CD4-positive, CD25-positive, alpha-beta regulatory T cell (primary cell): ENCODE measurements around the gene SPG7. TPM values are rescaled to one million over a fixed set of nuclear protein-coding genes. Genes with fewer than 3 reads are reported as not detected.
A peak's percentile ranks its signal among the peaks of the same experiment; 100 is the strongest.

Experiments used
- ATAC-seq, 2 donors: fragments of 150-1000 bp; cut with Tn5 transposase; one replicate each; pipeline ENCODE4 v1.10.0; 2021; ENCODE audit warnings: low read depth in 2 of 2, moderate number of reproducible peaks in 2 of 2, moderate library complexity in 1 of 2
- DNase-seq, 3 donors: peaks; one replicate each; pipeline versions ENCODE4 v3.0.0 to v3.0.0-alpha.2; 2012 to 2022; ENCODE audit warnings: mixed read lengths in 1 of 3
- H3K27ac ChIP-seq: one replicate; pipeline ENCODE4 v1.7.0; 2013; ENCODE audit warnings: mild to moderate bottlenecking, low read length; ENCODE audit not compliant: insufficient read depth, poor library complexity, severe bottlenecking
- H3K27me3 ChIP-seq: one replicate; pipeline ENCODE4 v1.7.0; 2013; ENCODE audit warnings: low read length; ENCODE audit not compliant: control insufficient read depth, insufficient read depth
- H3K36me3 ChIP-seq: one replicate; pipeline ENCODE4 v1.7.0; 2013; ENCODE audit warnings: mild to moderate bottlenecking, low read length, moderate library complexity; ENCODE audit not compliant: control insufficient read depth, insufficient read depth
- H3K4me1 ChIP-seq: 2 replicates; pipeline ENCODE4 v1.7.0; 2013; ENCODE audit warnings: mild to moderate bottlenecking, low read length; ENCODE audit not compliant: insufficient read depth, control insufficient read depth, poor library complexity, severe bottlenecking
- H3K4me3 ChIP-seq: one replicate; pipeline ENCODE4 v1.7.0; 2013; ENCODE audit warnings: low read depth, mild to moderate bottlenecking, low read length, moderate library complexity
- H3K9me3 ChIP-seq, 2 experiments: 1 replicate in 1 of 2; 2 replicates in 1 of 2; pipeline ENCODE4 v1.7.0; 2013; ENCODE audit warnings: low read length in 2 of 2, mild to moderate bottlenecking in 1 of 2, moderate library complexity in 1 of 2; ENCODE audit not compliant: control insufficient read depth in 2 of 2
- H3K27ac Mint-ChIP-seq, 3 donors: one replicate each; pipeline ENCODE4 v1.8.0; 2020 to 2022; ENCODE audit warnings: mild to moderate bottlenecking in 3 of 3, mixed read lengths in 3 of 3, moderate library complexity in 2 of 3
- H3K27me3 Mint-ChIP-seq: one replicate; pipeline ENCODE4 v1.8.0; 2022; ENCODE audit warnings: mild to moderate bottlenecking, mixed read lengths
- H3K36me3 Mint-ChIP-seq: one replicate; pipeline ENCODE4 v1.8.0; 2020; ENCODE audit warnings: mixed read lengths
- H3K4me1 Mint-ChIP-seq, 4 donors: one replicate each; pipeline ENCODE4 v1.8.0; 2020 to 2022; ENCODE audit warnings: mixed read lengths in 4 of 4, mild to moderate bottlenecking in 1 of 4
- H3K4me3 Mint-ChIP-seq, 4 donors: one replicate each; pipeline ENCODE4 v1.8.0; 2020 to 2022; ENCODE audit warnings: mild to moderate bottlenecking in 4 of 4, mixed read lengths in 4 of 4, moderate library complexity in 3 of 4
- H3K9me3 Mint-ChIP-seq, 7 donors: one replicate each; pipeline ENCODE4 v1.8.0; 2020 to 2022; ENCODE audit warnings: mixed read lengths in 7 of 7, mild to moderate bottlenecking in 3 of 7, moderate library complexity in 2 of 7
- polyA plus RNA-seq, 4 donors: library from polyadenylated mRNA; unstranded; fragments of 300-500 nt; fragmentation: Illumina TruSeq; gene quantifications; one replicate each; pipeline ENCODE4 v1.2.3, GENCODE V29; 2021
- total RNA-seq: library from RNA; stranded (reverse); gene quantifications from one replicate; pipeline ENCODE4 v1.2.3, GENCODE V29; 2022

The SPG7 gene
- total and polyA plus RNA-seq, 5 donors from 2014 or later: 34.4 to 184 (median 41.2) TPM

DNA sequence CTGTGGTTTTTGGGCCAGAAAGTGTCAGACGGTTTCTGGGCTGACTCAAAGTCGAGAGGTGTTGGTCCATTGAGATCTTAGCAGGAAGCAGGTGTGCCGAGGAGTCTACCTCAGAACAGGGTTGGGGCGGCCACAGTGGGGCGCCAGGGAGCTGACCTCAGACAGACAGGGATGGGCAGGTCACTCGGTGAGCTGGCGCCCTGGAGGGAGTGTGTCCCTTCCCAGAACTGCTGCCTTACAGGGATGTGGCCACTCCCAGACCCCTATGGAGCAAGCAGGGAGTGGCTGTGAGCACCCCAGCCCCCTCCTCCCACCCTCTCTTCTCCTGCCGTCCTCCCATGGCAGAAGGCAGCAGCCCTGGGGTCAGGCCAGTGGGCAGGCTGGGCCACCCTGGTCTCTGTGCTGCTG, 91.3 kb downstream of the SPG7 start:
- peak overlapping the region in 2 of 3 donors; percentile 51 to 58 for H3K27ac Mint-ChIP-seq
- DNase-seq (peak in 1 of 3 donors; percentile 32), ATAC-seq (peak in 1 of 2 donors; percentile 16)
- no peaks in the 10 kb centered on the region for H3K27me3 ChIP-seq
- no peaks in the 10 kb centered on the region for H3K9me3 ChIP-seq
- no peak overlapping the region for H3K4me3 Mint-ChIP-seq
- H3K36me3 ChIP-seq: no peaks in the 10 kb centered on the region
- no peak overlapping the region for H3K27ac ChIP-seq
- H3K4me1 ChIP-seq: peaks cover 13% of the 10 kb centered on the region
- H3K27me3 Mint-ChIP-seq: peaks cover 8% of the 10 kb centered on the region
- no peaks in the 10 kb centered on the region for H3K9me3 Mint-ChIP-seq
- no peak overlapping the region for H3K4me3 ChIP-seq
- H3K4me1 Mint-ChIP-seq: peaks cover 0 to 12% (median 4%) of the 10 kb centered on the region in 4 donors
- H3K36me3 Mint-ChIP-seq: no peaks in the 10 kb centered on the region

DNA sequence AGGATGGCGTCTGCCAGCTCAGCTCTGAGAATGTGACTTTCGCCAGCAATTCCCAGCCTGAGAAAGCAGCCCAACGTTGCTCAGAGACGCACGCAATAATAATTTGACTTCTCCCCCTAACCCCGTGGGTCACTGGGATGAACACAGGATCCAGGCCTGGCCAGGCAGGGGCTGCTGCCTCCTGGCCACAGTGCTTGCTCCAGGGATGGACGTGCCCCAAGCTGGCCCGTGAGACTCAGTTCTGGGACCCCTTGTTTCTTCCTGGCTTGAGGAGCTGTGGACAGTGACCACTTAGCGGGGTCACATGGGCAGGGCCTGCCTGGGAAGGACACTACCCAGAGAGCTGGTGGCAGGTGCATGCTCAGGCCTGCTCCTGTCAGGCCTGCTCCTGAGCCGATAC, 91.7 kb downstream of the SPG7 start:
- Histone ChIP-seq H3K9me3 (no peaks in the 10 kb centered on the region), H3K4me1 (peaks cover 13% of the 10 kb centered on the region), H3K27ac (no peak overlapping the region), H3K36me3 (no peaks in the 10 kb centered on the region), H3K27me3 (no peaks in the 10 kb centered on the region), H3K4me3 (no peak overlapping the region)
- peaks cover 8% of the 10 kb centered on the region for H3K27me3 Mint-ChIP-seq
- ATAC-seq (no peak), DNase-seq (no peak)
- no peak overlapping the region for H3K27ac Mint-ChIP-seq
- H3K9me3 Mint-ChIP-seq: no peaks in the 10 kb centered on the region
- H3K4me1 Mint-ChIP-seq: peaks cover 0 to 12% (median 4%) of the 10 kb centered on the region in 4 donors
- no peaks in the 10 kb centered on the region for H3K36me3 Mint-ChIP-seq
- no peak overlapping the region for H3K4me3 Mint-ChIP-seq

DNA sequence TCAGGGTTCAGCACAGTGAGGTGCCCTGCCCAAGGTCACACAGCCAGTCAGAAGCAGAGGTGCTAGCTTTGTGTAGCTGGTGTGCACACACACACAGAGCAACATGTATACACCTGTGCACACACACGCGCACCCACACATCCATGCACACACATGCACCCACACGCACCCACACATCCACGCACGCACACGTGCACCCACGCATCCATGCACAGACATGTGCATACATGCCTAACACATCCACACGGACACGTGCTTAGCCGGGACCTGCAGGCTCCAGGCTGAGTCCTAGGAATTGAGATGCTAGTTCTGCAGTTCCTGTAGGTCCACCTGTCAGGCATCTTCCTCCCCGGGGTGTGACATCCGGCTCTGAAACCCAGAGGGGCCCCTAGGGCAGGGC, 92.2 kb downstream of the SPG7 start:
- Histone ChIP-seq H3K27me3 (no peaks in the 10 kb centered on the region), H3K36me3 (no peaks in the 10 kb centered on the region), H3K9me3 (no peaks in the 10 kb centered on the region), H3K4me1 (peaks cover 13% of the 10 kb centered on the region), H3K27ac (no peak overlapping the region), H3K4me3 (no peak overlapping the region)
- DNase-seq (no peak), ATAC-seq (no peak)
- Mint-ChIP-seq H3K9me3 (no peaks in the 10 kb centered on the region), H3K4me1 (peaks cover 0 to 12% (median 4%) of the 10 kb centered on the region in 4 donors), H3K27me3 (peaks cover 8% of the 10 kb centered on the region), H3K36me3 (no peaks in the 10 kb centered on the region), H3K4me3 (no peak overlapping the region), H3K27ac (no peak overlapping the region)

DNA sequence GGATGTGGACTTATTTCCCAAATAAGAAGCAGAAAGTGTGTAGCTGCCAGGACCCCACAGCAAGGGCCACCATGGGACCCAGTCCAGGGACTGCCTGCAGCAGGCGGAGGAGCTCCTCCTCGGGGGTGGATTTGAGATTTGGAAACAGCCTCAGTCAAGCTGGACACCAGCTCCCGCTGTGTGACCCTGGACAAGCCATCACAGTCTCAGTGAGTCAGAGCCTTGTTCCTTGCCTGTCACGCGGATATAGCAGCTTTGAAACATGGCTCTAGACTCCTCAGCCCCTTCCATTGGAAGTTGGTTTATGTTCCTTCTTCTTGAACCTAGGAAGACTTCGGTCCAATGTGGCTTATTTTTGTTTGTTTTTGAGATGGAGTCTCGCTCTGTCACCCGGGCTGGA, 92.8 kb downstream of the SPG7 start:
- Histone ChIP-seq H3K36me3 (no peaks in the 10 kb centered on the region), H3K27ac (no peak overlapping the region), H3K27me3 (no peaks in the 10 kb centered on the region), H3K9me3 (no peaks in the 10 kb centered on the region), H3K4me1 (peaks cover 13% of the 10 kb centered on the region), H3K4me3 (no peak overlapping the region)
- Mint-ChIP-seq H3K27ac (no peak overlapping the region), H3K36me3 (no peaks in the 10 kb centered on the region), H3K27me3 (peaks cover 8% of the 10 kb centered on the region), H3K4me1 (peaks cover 0 to 12% (median 4%) of the 10 kb centered on the region in 4 donors), H3K4me3 (no peak overlapping the region), H3K9me3 (no peaks in the 10 kb centered on the region)
- DNase-seq (no peak), ATAC-seq (no peak)

DNA sequence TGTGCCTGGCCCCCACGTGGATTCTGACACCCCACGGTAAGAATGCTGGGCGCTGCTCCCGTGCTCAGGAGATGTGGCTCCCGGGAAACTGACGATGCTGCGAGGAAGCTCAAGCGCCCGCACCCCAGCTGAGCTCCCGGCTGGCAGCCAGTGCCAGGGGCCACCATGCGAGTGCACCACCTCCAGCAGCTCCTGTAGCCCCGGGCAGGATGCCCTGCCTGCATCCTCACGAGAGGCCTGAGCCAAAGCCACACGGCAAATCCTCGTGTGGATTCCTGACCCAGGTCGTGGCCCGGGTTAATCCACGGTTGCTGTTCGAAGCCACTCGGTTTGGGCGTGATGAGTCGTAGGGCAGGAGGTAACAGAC, 93.7 kb downstream of the SPG7 start:
- ATAC-seq (no peak), DNase-seq (no peak)
- H3K4me3 Mint-ChIP-seq: peak overlapping the region in 1 of 4 donors; percentile 29
- H3K27me3 Mint-ChIP-seq: peaks cover 8% of the 10 kb centered on the region
- H3K4me1 ChIP-seq: peaks cover 13% of the 10 kb centered on the region
- H3K4me1 Mint-ChIP-seq: peaks cover 0 to 12% (median 4%) of the 10 kb centered on the region in 4 donors
- no peaks in the 10 kb centered on the region for H3K9me3 Mint-ChIP-seq
- H3K9me3 ChIP-seq: no peaks in the 10 kb centered on the region
- H3K36me3 Mint-ChIP-seq: no peaks in the 10 kb centered on the region
- no peaks in the 10 kb centered on the region for H3K36me3 ChIP-seq
- H3K4me3 ChIP-seq: no peak overlapping the region
- no peak overlapping the region for H3K27ac Mint-ChIP-seq
- H3K27me3 ChIP-seq: no peaks in the 10 kb centered on the region
- H3K27ac ChIP-seq: no peak overlapping the region

DNA sequence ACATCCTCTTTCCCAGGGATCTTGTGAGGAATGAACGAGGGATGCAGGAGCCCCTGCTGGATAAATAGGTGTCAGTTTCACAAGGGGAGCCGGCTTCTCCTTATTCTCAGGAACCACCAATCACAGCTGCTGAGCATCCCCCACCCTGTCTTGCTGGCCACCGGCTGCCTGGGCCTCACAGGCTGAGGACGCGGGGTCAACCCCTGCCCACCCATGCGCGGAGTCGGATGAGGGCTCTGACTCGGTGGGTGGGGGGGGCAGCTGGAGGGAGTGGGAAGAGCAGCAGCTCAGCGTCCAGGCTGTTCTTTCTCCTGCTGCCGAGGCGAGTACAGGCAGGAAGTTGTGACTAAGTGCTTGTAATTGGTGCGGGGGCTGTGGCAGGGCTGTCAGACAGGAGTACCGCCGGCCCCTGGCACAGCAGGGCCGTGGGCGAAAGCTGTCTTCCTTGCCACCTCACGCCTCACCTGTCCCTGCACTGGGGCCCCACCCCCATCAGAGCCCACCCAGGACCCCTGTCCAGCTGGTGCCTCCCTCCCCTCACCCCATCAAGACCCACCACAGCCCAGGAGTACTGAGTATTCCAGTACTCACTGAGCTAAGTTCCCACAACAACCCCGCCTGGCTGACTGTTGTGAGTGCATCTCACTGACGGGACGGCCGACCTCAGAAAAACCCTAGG, 94.2 kb downstream of the SPG7 start:
- H3K27me3 Mint-ChIP-seq: peaks cover 8% of the 10 kb centered on the region

DNA sequence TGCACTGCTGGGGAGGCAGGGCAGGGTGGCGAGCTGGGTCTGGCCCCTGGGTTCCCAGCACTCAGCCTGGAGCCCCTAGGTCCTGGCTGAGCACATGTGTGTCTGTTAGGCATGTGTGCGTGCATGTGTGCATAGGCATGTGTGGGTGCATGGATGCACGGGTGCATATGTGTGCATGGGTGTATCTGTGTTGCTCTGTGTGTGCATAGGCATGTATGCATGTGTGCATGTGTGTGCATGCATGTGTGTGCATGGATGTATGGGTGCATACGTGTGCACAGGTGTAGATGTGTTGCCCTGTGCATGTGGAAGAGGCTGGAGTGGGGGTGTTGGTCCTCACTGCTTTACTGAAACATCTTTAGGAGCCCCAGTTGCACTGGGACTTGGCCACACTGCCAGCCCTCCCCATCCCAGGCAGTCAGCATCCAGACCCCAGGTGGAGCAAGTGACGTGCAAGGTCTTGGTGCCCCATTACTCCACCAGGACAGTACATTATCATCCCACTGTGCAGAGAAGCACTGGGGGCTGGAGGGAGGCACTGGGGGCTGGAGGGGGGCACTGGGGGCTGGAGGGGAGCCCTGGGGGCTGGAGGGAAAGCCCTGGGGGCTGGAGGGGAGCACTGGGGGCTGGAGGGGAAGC, 94.9 kb downstream of the SPG7 start:
- H3K27me3 ChIP-seq: no peaks in the 10 kb centered on the region
- Mint-ChIP-seq H3K27me3 (peaks cover 8% of the 10 kb centered on the region), H3K9me3 (no peaks in the 10 kb centered on the region), H3K4me3 (peak overlapping the region in 2 of 4 donors; percentile 39 to 51), H3K4me1 (peaks cover 0 to 12% (median 4%) of the 10 kb centered on the region in 4 donors), H3K36me3 (no peaks in the 10 kb centered on the region), H3K27ac (peak overlapping the region in 2 of 3 donors; percentile 67 to 71)
- DNase-seq (no peak), ATAC-seq (no peak)
- peaks cover 13% of the 10 kb centered on the region for H3K4me1 ChIP-seq
- H3K36me3 ChIP-seq: no peaks in the 10 kb centered on the region
- no peak overlapping the region for H3K4me3 ChIP-seq
- no peak overlapping the region for H3K27ac ChIP-seq
- no peaks in the 10 kb centered on the region for H3K9me3 ChIP-seq

More for the DNA sequence above, 94.2 kb downstream of the SPG7 start:
- no peaks in the 10 kb centered on the region for H3K9me3 ChIP-seq
- ATAC-seq (peak; percentile 63 to 78), DNase-seq (peak in 2 of 3 donors; percentile 29 to 46)
- H3K4me1 Mint-ChIP-seq: peaks cover 0 to 12% (median 4%) of the 10 kb centered on the region in 4 donors
- peak overlapping the region in 2 of 4 donors; percentile 39 to 51 for H3K4me3 Mint-ChIP-seq
- peaks cover 13% of the 10 kb centered on the region for H3K4me1 ChIP-seq
- no peak overlapping the region for H3K27ac ChIP-seq
- H3K27me3 ChIP-seq: no peaks in the 10 kb centered on the region
- H3K36me3 Mint-ChIP-seq: no peaks in the 10 kb centered on the region
- H3K36me3 ChIP-seq: no peaks in the 10 kb centered on the region
- no peaks in the 10 kb centered on the region for H3K9me3 Mint-ChIP-seq
- H3K27ac Mint-ChIP-seq: peak overlapping the region in 1 of 3 donors; percentile 32
- H3K4me3 ChIP-seq: no peak overlapping the region
